ENCODE results near the gene SLC2A14.

DNA sequence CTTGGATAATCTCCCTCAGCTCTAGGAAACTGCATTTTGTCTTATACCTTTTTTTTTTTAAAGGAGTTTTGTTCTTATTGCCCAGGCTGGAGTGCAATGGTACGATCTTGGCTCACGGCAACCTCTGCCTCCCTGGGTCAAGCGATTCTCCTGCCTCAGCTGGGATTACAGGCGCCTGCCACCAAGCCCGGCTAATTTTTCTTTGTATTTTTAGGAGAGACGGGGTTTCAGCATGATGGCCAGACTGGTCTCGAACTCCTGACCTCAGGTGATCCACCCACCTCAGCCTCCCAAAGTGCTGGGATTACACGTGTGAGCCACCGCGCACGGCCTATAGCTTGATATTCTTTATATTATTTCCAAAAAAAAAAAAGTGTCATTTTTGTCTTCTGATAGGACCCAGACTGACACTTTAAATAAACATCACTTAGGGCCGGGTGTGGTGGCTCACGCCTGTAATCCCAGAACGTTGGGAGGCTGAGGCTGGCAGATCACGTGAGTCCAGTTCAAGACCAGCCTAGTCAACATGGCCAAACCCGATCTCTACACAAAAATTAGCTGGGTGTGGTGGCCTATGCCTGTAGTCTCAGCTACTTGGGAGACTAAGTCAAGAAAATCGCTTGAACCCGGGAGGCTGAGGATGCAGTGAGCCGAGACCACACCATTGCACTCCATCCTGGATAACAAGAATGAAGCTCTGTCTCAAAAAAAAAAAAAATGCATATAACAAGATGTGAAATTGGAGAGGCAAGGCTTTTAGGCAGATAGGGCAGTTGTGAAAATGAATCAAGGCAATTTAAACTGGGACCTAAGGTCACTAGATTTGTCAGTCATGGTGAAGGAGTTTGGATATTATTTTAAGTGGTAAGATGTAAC lies 44.9 kb upstream of the SLC2A14 start:
- TF ChIP-seq EZH2phosphoT487 (IDR thresholded peaks at IDR 0.05; ENCODE audit: insufficient read depth, low read depth) (no peak), EZH2 (IDR thresholded peaks at IDR 0.05; ENCODE audit: insufficient read depth, poor library complexity, severe bottlenecking) (no peak)

All from GM23248 (cell line).